SKM-1 treated with dmso at 0.1 percent for 144 hours (cell line): ENCODE measurements around the gene EIF4G1.

Experiments used
- DNase-seq: peaks from one replicate; lab custom pipeline; 2025; ENCODE audit not compliant: unreplicated experiment; lab: John Stamatoyannopoulos, UW

The EIF4G1 gene

GRCh38 chr3:184300378-184300720 lies 14.1 kb upstream of the EIF4G1 start:
- DNase-seq: no peak

GRCh38 chr3:184305577-184305976 lies 8.8 kb upstream of the EIF4G1 start:
- no peak for DNase-seq

GRCh38 chr3:184306341-184306972 lies 7.9 kb upstream of the EIF4G1 start:
- DNase-seq: no peak

GRCh38 chr3:184307915-184308314 lies 6.5 kb upstream of the EIF4G1 start:
- DNase-seq: no peak

GRCh38 chr3:184308744-184309143 lies 5.7 kb upstream of the EIF4G1 start:
- no peak for DNase-seq

GRCh38 chr3:184311633-184312032 lies 2.8 kb upstream of the EIF4G1 start:
- DNase-seq: no peak

- no peak for DNase-seq
These were observed 515 bp downstream of the EIF4G1 start for GRCh38 chr3:184314700-184315542.

GRCh38 chr3:184315543-184315867 lies 1.1 kb downstream of the EIF4G1 start:
- no peak for DNase-seq

GRCh38 chr3:184315871-184316661 lies 1.7 kb downstream of the EIF4G1 start:
- DNase-seq: no peak

GRCh38 chr3:184316792-184317191 lies 2.4 kb downstream of the EIF4G1 start:
- DNase-seq: no peak

- no peak for DNase-seq
These were observed 2.8 kb downstream of the EIF4G1 start for GRCh38 chr3:184317201-184317600.

- no peak for DNase-seq
These were observed 5.7 kb downstream of the EIF4G1 start for GRCh38 chr3:184320104-184320445.

- DNase-seq: no peak
These were observed 7.3 kb downstream of the EIF4G1 start for GRCh38 chr3:184321666-184322065.

- DNase-seq: no peak
These were observed 8.5 kb downstream of the EIF4G1 start for GRCh38 chr3:184322731-184323487.

- no peak for DNase-seq
These were observed 9.3 kb downstream of the EIF4G1 start for GRCh38 chr3:184323696-184324095.

GRCh38 chr3:184325269-184325668 lies 10.9 kb downstream of the EIF4G1 start:
- DNase-seq: no peak

GRCh38 chr3:184325715-184326369 lies 11.4 kb downstream of the EIF4G1 start:
- no peak for DNase-seq

- DNase-seq: no peak
These were observed 12.8 kb downstream of the EIF4G1 start for GRCh38 chr3:184327171-184327570.

GRCh38 chr3:184328516-184328915 lies 14.1 kb downstream of the EIF4G1 start:
- DNase-seq: no peak

GRCh38 chr3:184332370-184333090 lies 18.1 kb downstream of the EIF4G1 start:
- no peak for DNase-seq
